Ureter (tissue), 1 donor: ENCODE data around the gene PRRC2B. TPM values are rescaled to one million over a fixed set of nuclear protein-coding genes. Genes with fewer than 3 reads are reported as not detected.

Source experiments
- DNase-seq: peaks from one replicate; pipeline ENCODE4 v3.0.0-alpha.2; 2020; ENCODE audit warnings: low spot score
- total RNA-seq: library from RNA; stranded (reverse); gene quantifications from one replicate; pipeline ENCODE4 v1.2.4, GENCODE V29; 2023
- donor health status: DM: yes; HTN: yes; CAD: no.

PRRC2B gene
- total RNA-seq, 1 donor from 2014 or later, result 215 TPM

DNA sequence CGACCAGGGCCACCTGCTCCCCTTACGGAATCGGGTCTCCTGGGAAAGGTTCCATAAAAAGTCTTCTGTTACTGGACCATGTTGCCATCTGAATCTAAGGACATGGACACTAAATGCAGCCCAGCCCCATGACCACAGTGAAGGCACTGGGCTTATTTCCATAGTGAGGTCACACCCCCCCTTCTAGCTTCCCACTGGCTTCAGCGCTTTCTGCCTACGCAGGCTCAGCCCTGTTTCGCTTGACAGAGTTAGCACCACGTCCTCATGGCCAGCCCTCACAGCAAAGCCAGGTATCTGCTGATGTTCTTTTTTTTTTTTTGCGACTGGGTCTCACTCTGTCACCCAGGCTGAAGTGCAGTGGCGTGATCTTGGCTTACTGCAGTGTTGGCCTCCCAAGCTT is 123.0 kb downstream of the PRRC2B start:
- DNase-seq, result no peak

DNA sequence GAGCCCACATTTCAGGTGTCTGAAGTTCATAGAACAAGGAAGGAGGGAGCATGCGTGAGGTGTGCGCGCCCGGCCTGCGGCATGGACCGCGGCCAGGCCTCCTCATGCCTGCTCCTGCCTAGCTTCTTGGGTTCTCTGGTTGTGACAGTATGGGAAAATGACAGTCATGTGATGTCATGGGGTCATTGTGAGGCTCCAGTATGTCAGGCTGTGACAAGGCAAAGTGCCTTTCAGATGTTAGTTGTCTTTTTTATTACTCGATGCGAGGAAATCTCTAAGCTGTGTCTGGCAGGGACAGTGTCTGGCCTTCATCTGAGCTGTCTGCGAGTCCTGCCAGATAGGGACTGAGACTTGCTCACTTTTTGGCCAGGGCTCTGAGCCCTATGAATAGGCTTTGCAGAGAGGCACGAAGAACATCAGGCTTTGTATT is 123.9 kb downstream of the PRRC2B start:
- no peak for DNase-seq

DNA sequence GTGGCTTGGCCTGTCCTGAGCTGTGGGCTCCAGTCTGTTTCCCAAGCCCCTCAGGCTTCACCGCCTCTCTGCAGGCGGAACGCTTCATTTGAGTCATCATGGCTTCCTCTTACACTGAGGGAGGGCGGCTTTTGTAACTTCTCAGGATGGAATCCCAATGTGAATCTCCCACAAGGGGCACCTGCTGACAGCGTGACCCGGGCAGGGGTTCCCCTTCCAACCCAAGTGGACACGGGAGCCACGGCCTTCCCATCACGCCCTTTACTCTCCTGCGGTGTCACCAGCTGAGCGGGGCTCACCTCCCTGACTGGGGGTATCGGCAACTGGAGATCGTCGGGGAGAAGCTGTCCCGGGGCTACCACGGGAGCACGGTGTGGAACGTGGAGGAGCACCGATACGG is 124.7 kb downstream of the PRRC2B start:
- no peak for DNase-seq

DNA sequence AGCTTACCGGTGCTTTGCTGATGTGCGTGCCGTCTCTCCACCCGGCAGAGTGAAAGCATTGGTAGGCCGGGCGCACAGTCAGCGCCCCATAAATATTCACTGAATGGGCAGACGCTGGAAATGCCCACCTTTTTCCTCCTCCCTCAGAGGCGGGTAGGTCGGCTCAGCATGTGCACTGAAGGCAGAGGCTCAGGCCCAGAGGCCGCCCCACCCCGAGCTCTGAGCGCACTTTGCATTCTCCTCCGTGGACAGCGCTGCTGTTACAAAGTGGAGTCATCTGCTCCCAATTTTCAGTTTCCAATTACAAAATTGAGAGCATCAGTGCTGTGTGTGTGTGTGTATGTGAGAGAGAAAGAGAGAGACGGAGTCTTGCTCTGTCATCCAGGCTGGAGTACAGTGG is 126.6 kb downstream of the PRRC2B start:
- DNase-seq, result no peak

DNA sequence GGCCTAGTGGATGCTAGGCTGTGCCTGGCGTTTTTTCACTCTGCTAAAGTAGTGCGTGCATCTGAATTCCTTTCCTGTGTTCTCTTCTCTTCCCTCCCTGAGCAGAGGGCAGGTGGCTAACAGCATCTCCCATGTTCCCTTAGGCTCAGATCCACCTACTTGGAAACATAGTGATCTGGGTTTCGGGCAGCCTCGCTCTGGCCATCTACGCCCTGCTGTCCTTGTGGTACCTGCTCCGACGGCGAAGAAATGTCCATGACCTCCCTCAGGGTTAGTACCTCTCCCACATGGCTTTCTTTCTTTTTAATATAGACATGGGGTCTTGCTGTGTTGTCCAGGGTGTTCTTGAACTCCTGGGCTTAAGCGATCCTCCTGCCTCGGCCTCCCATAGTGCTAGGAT is 127.3 kb downstream of the PRRC2B start:
- DNase-seq, result no peak

DNA sequence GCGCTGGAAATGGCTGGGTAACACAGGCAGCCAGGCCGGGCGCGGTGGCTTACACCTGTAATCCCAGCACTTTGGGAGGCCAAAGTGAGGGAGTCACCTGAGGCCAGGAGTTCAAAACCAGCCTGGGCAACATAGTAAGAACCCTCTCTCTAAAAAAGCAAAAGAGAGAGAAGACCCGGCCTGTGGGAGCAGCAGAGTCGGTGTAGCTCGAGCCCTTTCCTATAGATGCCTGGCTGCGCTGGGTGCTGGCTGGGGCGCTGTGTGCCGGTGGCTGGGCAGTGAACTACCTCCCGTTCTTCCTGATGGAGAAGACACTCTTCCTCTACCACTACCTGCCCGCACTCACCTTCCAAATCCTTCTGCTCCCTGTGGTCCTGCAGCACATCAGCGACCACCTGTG is 127.9 kb downstream of the PRRC2B start:
- no peak for DNase-seq

DNA sequence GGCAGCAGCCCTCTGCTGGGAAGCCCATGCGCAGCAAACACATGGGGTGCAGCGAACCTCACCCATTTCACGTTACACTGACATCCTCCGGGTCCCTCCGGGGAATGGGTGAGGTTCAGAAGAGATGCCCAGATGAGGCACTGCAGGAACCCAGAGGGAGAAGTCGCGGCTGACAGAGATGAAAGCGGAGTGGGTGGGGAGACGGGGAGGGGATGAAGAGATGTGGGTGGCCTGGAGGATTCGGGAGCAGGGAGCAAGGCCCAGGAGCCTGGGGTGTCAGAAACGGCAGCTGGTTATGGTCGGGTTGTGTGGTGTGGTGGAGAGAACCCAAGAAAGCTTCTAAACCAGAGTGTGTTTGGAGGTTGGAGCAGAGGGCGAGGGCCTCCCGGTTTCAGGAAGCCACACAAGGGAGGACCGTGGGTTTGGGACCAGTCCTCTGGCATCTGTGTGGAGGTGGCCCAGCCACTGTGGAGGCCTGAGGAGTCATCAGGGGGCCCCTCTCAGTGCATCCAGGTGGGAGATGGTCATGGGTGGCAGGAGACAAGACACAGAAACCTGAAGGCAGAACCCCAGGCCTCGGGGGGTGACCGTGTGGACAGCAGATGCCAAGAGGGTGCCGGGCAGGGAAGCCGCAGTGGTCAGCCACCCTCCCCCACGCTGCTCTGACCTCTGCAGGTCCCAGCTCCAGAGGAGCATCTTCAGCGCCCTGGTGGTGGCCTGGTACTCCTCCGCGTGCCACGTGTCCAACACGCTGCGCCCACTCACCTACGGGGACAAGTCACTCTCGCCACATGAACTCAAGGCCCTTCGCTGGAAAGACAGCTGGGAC is 128.6 kb downstream of the PRRC2B start:
- DNase-seq, result no peak

DNA sequence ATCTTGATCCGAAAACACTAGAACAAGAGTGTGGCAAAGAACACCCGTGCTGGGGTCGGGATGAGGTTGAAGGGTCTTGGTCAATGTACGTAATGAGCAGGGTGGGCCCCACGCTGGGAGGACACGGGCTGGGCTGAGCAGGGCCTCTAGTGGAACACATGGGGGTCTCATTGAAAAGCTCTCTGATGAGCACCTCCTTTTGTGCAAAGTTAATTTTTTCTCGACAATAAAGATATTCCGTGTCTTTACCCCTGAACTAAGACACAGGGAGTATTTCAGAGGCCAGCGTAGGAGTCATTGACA is 129.2 kb downstream of the PRRC2B start:
- DNase-seq, result no peak

DNA sequence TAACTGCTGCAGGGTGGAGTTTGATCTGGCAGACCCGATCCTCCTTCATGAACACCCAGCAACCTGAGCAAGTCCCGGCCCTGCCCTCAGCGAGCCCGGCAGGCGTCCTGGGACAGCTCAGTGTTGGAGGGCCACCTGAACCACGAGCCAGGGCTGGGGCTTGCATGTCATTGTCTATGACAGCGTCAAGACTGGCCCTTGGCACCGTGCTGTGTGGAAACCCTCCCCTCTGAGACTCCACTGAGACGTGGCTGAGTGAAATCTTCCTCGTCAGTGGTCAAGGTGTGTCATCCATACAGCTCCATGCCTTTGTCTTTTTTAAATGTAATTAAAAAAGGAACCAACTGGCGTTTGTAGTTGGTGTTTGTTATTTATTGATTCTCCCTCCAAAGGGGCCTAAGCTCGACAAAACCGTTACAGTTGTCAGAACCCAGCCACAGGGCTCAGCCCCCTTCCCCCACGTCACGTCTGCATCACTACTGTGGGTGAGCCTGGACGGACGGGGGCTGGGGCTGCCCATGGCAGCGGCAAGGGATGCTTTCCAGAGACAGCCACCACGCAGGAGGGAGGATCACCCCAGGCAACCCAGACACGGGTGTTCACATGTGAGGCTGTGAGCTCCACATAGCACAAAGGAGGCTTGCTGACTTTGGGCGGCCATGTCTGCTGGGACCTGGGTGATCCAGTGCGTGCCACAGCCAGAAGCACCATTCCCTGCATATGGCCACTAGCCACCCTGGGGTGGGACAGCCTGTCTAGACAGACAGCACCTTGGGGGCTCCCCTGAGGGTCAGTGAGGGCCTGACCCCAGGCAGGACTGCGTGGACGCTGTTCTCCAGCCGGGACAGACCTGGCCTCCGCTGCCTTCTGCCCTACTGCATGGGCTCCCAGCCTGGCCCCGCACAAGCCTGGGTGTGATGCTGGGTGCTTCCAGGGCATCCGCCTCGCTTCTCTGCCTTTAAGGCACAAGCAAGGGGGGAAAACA is 129.9 kb downstream of the PRRC2B start:
- DNase-seq, result no peak

DNA sequence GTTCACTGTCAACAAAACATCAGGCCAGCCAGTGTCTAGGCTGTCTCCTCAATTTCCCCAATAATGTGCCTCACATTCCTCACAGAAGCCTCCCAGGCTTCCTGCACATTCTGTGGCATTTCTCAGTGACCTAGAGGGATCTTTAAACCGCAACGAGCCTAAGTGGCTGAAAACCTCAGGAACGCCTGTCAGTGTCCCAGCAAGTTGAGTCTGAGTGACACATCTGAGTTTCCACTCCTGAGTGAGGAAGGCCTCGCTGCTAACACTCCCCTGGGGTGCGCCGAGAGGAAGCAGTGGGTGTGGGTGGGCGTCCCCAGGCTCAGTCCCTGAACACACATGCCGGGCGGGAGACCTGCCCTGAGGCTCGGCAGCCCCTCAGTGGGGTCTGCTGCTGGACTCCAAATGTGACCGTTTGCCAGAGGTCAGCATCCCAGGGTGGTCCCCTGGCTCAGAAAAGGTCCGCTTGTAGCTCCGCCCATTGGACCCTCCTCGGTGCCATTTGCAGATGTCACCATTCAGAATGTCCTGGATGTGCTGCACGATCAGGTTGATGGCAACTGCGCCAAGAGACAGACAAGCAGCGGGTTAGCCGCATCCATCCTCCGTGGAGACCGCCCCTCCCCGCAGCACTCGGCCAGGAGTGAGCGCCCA is 130.9 kb downstream of the PRRC2B start:
- no peak for DNase-seq

DNA sequence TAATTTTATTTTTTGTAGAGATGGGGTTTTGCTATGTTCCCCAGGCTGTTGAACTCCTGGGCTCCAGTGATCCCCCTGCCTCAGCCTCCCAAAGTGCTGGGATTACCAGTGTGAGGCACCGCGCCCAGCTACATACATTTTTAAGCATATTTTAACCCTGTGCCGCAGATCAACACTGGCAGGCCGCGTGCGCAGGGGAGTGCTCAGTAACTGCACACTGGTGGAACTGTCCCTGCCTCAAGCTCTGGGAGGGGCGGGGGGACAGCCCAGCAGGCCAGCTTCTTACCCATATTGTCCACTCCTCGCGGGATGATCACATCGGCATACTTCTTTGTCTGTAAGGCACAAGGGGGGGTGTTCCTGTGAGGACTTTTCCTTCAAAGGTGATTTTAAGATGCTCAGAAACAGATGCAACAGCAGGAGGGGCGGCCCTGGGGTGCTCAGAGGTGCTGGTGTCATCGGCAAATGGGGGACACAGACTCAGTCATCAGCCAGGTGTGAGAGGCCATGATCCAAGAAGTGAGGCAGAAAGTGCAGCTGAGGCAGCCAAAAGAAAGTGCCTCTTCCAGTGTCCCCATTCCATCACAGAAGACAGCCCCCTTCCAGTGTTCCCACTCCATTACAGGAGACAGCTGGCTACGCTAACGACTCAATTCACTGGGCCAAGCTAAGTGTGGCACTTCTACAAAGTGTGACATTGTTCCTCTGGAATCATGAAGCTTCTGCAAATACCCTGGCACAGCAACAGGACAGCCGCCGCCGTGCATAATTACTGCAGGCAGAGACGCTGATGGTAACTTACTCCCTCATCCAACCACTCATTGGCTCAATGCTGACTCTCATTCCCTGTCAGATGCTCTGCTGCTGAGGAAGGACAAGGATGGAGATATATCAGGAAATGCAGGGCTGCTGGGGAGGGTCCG is 132.0 kb downstream of the PRRC2B start:
- no peak for DNase-seq

DNA sequence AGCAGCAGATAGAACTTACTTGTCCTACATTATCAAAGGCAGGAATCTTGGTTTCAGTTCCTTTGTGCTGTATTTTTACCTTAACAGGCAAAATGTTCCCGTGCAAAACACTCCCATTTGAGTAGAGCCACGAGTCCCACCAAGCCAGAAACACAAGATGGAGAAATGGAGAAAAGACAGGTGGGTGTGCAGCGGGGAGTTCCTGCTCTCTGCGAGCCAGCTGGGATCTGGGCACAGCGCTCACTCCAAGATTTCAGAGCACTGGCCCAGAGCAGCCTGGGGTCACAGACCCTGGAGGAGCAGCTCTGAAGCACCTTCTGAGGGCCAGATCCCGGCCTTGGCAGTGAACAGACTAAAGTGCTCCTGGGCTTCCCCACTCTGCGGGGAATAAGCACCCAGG is 134.3 kb downstream of the PRRC2B start:
- DNase-seq, result no peak

DNA sequence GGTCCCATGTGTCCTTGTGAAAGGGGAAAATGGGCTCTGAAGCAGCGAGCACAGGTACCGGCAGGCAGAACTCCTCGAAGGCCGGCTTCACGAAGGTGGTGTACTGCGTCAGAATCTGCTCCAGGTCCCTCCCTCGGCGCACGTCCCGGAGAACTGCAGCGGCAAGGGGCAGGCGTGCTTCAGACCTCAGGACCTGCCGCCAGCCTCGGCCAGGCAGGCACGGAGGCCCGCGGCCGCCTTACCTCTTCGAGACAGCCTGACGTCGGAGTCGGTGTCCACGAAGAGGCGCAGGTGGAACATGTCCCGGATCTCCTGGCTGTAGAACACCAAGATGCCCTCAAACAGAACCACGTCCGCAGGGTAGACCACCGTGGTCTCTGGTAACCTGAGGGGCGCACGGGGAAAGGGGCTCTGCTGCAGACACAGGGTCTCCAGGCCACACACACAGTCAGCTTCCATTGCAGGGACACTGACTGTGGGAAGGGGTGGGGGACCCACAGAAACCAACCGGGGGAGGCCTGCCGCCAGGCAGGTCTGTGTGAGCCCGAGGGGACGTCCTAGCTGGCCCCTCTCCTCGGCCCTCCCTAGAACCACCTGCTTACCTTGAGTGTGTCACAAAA is 135.1 kb downstream of the PRRC2B start:
- DNase-seq, result no peak

DNA sequence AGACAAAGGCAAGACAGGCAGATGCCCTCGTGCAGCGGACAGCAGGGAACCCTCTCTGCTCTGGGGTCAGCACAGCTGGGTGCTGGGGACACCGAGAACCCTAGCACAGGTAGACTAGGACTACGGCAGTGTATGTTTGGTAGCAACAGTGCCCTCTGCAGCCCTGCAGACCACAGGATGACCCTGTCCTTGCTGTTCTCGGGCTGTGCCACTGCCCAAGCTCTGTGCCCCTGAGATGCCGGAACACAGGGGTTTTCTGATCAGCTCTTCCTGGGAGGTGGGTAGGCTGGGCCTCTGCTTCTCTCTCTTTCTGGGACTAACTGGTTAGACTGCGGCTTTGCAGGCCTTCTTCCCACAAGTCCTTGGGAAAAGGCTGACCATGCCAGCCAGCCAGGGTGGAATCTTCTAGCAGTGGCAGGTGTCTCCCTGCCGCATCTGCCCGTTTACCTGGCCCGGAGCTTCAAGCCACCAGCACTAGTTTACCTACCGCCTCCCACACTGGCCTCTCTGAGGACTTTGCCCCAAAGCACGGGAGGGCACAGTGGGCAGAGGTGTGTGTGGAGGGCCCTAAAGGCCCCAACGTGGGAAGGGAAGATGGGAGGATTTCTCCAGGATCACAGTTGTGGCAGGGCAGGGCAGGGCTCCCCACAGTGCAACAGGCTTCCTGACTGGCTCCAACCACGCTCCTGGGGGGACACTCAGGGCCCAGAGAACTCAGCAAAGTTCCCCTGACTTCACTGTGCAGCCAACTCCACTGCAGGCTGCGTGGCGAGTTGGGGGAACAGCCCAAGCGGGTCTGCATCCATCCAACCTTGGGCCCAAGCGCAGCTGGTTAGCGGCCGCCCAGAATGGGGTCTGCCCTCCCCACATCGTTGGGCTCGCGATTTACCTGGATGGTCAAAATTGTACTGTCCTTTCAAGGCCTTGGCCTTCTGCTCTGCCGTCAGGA is 136.0 kb downstream of the PRRC2B start:
- no peak for DNase-seq

DNA sequence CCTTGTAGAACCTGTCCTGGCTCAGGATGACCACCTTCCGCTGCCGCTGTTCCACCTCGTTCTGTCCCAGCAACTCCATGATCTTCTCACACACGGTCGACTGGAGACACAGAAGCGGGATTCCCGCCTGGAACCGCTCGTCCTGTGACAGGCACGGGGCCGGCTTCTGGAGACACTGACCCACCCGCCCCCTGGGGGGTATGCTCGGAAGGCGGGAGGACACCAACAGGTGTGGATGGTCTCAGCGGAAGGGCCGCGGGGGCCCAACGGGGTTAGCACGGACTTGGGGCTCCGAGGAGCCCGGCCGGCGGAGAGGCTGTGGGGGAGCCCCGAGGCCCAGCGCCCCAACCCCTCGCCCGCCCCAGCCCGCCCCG is 136.6 kb downstream of the PRRC2B start:
- no peak for DNase-seq

DNA sequence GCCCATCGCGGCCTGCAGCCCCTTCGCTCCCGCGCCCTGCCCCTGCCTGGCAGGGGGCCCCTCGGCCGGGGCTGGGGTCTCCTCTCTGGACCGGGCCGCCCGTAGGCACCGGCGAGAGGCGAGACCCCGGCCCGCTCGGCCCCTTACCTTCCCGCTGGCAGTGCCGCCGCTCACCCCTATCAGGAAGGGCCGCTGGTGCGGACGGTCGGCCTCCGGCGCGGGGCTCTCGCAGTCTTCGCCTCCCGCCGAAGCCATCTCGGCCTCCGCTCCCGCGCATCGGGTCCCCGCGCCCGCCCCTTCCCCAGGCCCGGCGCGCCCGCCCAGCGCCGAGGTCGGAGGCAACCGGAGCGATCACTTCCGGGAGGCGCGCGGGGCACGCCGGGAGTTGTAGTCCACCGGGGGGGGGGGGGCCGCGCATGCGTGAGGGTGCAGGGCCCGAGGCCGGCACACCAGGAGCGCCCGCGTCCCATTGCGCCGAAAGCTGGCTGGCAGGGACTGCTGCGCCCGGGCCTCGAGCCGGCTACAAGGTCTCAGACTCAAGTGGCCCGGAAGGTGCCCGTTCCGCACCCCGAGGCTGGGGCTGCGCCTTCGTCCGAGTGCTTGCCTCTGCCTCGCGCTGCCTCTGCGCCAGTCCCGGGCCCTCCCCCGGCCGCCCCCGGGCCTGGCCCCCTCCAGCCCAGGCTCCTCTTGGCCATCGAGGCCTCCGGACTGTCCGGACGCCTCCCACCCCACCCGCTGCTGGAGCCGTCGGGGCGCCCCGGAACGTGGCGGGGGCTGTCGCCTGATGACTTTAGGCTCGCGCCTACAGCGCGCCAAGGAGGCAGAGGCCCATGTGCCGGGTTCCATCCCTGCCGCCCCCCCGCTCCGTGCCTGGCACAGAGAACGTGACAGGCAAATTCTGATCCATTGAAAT is 137.3 kb downstream of the PRRC2B start, which contains the start of gene UCK1:
Gene UCK1 (minus strand): TSS at position 344 of the 913 bp plus-strand sequence. CDS start 89 bp downstream, at position 255.
- peak; percentile 76 for DNase-seq

DNA sequence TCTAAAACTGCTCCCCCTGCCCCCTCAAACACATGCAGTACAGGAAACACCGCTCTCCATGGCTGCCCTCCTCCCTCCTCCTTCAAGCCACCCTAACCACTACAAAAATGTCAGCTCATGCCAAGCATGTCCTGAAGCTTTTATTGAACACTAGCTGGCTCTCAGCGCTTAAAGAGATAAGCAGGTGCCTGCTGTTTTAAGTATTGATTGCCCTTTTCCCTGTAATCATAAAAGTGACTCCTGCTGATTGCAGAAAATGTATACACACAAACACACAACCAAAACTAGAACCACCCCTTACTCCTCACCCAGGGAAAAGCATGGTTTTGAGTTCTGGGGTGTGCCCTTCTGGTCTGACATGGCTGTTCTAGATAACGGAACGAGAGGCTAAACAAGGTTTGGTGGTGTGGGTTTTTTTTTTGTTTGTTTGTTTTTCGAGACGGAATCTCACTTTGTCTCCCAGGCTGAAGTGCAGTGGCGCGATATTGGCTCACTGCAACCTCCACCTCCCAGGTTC is 140.9 kb downstream of the PRRC2B start:
- no peak for DNase-seq

DNA sequence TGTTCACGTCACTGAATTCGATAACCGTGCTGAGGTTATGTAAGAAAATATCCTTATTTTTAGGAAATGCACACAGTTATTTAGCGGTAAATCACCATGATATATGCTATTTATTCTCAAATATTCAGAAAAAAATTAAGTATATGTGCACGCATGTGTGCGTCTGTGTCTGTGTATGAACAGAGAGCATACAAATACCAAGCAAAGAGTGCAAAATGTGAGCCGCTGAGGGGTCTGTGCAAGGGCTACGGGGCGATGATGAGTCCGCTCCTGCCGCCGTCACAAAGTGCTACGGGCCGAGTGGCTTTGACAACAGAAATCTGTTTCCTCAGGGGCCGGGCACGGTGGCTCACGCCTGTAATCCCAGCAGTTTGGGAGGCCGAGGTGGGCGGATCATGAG is 144.1 kb downstream of the PRRC2B start:
- DNase-seq, result no peak
